GM21529 (cell line): ENCODE measurements around the gene DHX34.
"Not testable (repeated sequence)": the region's sequence is repeated elsewhere in the genome, so short reads cannot be mapped to it uniquely, and the experiment has no call there.

ENCODE experiments used
- ATAC-seq: cut with Tn5 transposase; IDR thresholded peaks from one replicate; pipeline ENCODE4 v1.9.1; 2021; ENCODE audit not compliant: unreplicated experiment

The DHX34 gene

GRCh38 chr19:47386582-47386981, 37.5 kb downstream of the DHX34 start:
- ATAC-seq = not testable (repeated sequence)

GRCh38 chr19:47387623-47388022, 38.5 kb downstream of the DHX34 start:
- not testable (repeated sequence) for ATAC-seq

- ATAC-seq = not testable (repeated sequence)
Observed at GRCh38 chr19:47388721-47389120, 39.6 kb downstream of the DHX34 start.

- no peak for ATAC-seq
Observed at GRCh38 chr19:47389150-47389556, 40.0 kb downstream of the DHX34 start.

GRCh38 chr19:47390533-47391488, 41.7 kb downstream of the DHX34 start:
- ATAC-seq = no peak

- no peak for ATAC-seq
Observed at GRCh38 chr19:47391510-47392223, 42.6 kb downstream of the DHX34 start.

GRCh38 chr19:47398707-47399597, 49.8 kb downstream of the DHX34 start:
- ATAC-seq = no peak

GRCh38 chr19:47402504-47402903, 53.4 kb downstream of the DHX34 start:
- no peak for ATAC-seq

GRCh38 chr19:47404334-47405196, 55.5 kb downstream of the DHX34 start:
- no peak for ATAC-seq

GRCh38 chr19:47405197-47405550, 56.1 kb downstream of the DHX34 start:
- ATAC-seq = no peak

GRCh38 chr19:47405854-47406417, 56.8 kb downstream of the DHX34 start:
- no peak for ATAC-seq

GRCh38 chr19:47406711-47407416, 57.7 kb downstream of the DHX34 start:
- ATAC-seq = no peak

GRCh38 chr19:47407417-47407774, 58.3 kb downstream of the DHX34 start:
- no peak for ATAC-seq

GRCh38 chr19:47408156-47408938, 59.2 kb downstream of the DHX34 start:
- ATAC-seq = no peak

- ATAC-seq = no peak
Observed at GRCh38 chr19:47411101-47411500, 62.0 kb downstream of the DHX34 start.

GRCh38 chr19:47411696-47412095, 62.6 kb downstream of the DHX34 start:
- not testable (repeated sequence) for ATAC-seq

GRCh38 chr19:47413941-47414340, 64.8 kb downstream of the DHX34 start:
- ATAC-seq = no peak

- no peak for ATAC-seq
Observed at GRCh38 chr19:47414469-47414868, 65.4 kb downstream of the DHX34 start.
